ENCODE measurements around the gene IMMP2L.

The IMMP2L gene

DNA sequence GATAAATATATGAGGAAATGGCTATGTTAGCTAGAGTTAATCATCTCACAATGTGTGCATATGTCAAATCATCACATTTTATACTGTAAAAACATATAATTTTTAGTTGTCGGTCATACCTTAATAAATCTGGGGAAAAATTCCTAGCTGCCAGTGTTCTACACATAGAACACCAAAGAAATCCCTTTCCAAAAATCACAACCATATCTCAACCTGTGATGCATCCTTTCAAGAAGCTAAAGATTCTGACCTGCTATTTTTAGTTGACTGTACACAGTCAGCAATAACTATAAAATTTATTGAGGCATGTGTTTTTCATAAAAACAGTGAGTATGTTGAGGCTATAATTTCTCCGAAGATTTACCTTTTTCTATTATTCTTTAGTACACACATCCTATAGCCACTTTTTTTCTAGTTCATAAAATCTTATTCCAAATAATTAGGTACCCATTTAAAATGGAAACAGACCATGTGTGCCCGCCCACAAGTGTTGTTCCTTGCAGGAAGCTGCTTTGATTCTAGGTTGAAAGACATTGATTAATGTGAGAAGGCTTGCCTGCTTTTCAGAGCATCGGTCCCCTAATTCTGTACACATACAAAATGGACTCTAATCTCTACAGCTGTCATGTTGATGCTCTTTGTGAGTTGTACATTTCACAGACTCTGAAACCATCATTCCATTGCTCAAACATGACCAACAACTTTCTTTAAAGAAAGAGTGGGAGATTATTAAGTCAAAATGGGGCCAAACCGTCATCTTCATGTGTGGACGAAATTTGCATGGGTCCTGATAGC is 588.9 kb downstream of the IMMP2L start:
- Histone ChIP-seq H3K4me3 (ENCODE audit: low read depth, low read length) (no peak overlapping the region), H3K27me3 (ENCODE audit: control insufficient read depth, insufficient read depth, low read length) (no peaks in the 10 kb centered on the region), H3K9me3 (ENCODE audit: control insufficient read depth, insufficient read depth, low read length) (no peaks in the 10 kb centered on the region), H3K9ac (ENCODE audit: low read depth, low read length) (no peak overlapping the region), H3K4me1 (ENCODE audit: control insufficient read depth, insufficient read depth, low read length) (no peaks in the 10 kb centered on the region), H3K36me3 (ENCODE audit: control insufficient read depth, insufficient read depth, low read length) (no peaks in the 10 kb centered on the region)

GRCh38 chr7:110964775-110965174 is 597.5 kb downstream of the IMMP2L start:
- no peaks in the 10 kb centered on the region for H3K36me3 ChIP-seq (ENCODE audit: control insufficient read depth, insufficient read depth, low read length)
- H3K4me1 ChIP-seq (ENCODE audit: control insufficient read depth, insufficient read depth, low read length), result no peaks in the 10 kb centered on the region
- H3K4me3 ChIP-seq (ENCODE audit: low read depth, low read length), result no peak overlapping the region
- no peaks in the 10 kb centered on the region for H3K9me3 ChIP-seq (ENCODE audit: control insufficient read depth, insufficient read depth, low read length)
- H3K9ac ChIP-seq (ENCODE audit: low read depth, low read length), result no peak overlapping the region
- H3K27me3 ChIP-seq (ENCODE audit: control insufficient read depth, insufficient read depth, low read length), result no peaks in the 10 kb centered on the region

- Histone ChIP-seq H3K27me3 (ENCODE audit: control insufficient read depth, insufficient read depth, low read length) (no peaks in the 10 kb centered on the region), H3K9me3 (ENCODE audit: control insufficient read depth, insufficient read depth, low read length) (no peaks in the 10 kb centered on the region), H3K4me1 (ENCODE audit: control insufficient read depth, insufficient read depth, low read length) (no peaks in the 10 kb centered on the region), H3K36me3 (ENCODE audit: control insufficient read depth, insufficient read depth, low read length) (no peaks in the 10 kb centered on the region), H3K9ac (ENCODE audit: low read depth, low read length) (no peak overlapping the region), H3K4me3 (ENCODE audit: low read depth, low read length) (no peak overlapping the region)
These were observed 599.5 kb downstream of the IMMP2L start for GRCh38 chr7:110962826-110963225.

DNA sequence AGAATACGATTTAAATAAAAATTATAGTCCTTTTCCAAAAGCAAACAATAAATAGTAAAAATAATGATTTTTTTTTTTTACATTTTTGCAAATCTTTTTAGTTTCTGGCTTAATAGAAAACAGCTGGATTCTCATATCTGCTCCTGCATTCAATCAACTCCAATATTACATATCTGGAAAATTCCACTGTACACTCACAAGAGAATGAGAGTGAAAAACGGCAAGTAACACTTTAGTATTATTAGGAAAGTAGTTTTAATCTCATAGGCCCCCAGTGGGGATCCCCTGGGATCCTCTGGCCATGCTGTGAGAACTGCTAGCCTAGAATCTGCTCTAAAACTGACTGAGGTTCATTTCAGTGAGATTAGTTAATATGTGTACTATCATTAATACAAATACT is 599.9 kb downstream of the IMMP2L start:
- H3K9me3 ChIP-seq (ENCODE audit: control insufficient read depth, insufficient read depth, low read length), result no peaks in the 10 kb centered on the region
- H3K4me1 ChIP-seq (ENCODE audit: control insufficient read depth, insufficient read depth, low read length), result no peaks in the 10 kb centered on the region
- H3K4me3 ChIP-seq (ENCODE audit: low read depth, low read length), result no peak overlapping the region
- no peaks in the 10 kb centered on the region for H3K36me3 ChIP-seq (ENCODE audit: control insufficient read depth, insufficient read depth, low read length)
- H3K9ac ChIP-seq (ENCODE audit: low read depth, low read length), result no peak overlapping the region
- no peaks in the 10 kb centered on the region for H3K27me3 ChIP-seq (ENCODE audit: control insufficient read depth, insufficient read depth, low read length)

DNA sequence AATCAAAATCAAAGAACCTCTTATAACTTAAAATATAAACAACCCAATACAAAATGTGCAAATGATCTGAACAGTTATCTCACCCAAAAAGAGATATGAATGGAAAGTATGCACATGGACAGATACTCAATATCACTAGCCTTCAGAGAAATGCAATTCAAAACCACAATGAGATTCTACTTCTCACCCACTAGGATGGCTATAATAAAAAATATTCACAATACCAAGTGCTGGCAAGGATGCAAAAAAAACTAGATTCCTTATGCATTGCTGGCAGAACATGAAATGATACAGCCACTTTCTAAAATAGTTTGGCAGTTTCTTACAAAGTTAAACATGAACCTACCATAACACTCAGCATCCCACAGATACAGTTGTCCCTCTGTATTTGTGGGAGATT is 601.5 kb downstream of the IMMP2L start:
- Histone ChIP-seq H3K4me3 (ENCODE audit: low read depth, low read length) (no peak overlapping the region), H3K9me3 (ENCODE audit: control insufficient read depth, insufficient read depth, low read length) (no peaks in the 10 kb centered on the region), H3K36me3 (ENCODE audit: control insufficient read depth, insufficient read depth, low read length) (no peaks in the 10 kb centered on the region), H3K9ac (ENCODE audit: low read depth, low read length) (no peak overlapping the region), H3K27me3 (ENCODE audit: control insufficient read depth, insufficient read depth, low read length) (no peaks in the 10 kb centered on the region), H3K4me1 (ENCODE audit: control insufficient read depth, insufficient read depth, low read length) (no peaks in the 10 kb centered on the region)

- Histone ChIP-seq H3K4me1 (ENCODE audit: control insufficient read depth, insufficient read depth, low read length) (peaks cover 13% of the 10 kb centered on the region), H3K4me3 (ENCODE audit: low read depth, low read length) (no peak overlapping the region), H3K9ac (ENCODE audit: low read depth, low read length) (no peak overlapping the region), H3K36me3 (ENCODE audit: control insufficient read depth, insufficient read depth, low read length) (no peaks in the 10 kb centered on the region), H3K9me3 (ENCODE audit: control insufficient read depth, insufficient read depth, low read length) (no peaks in the 10 kb centered on the region), H3K27me3 (ENCODE audit: control insufficient read depth, insufficient read depth, low read length) (no peaks in the 10 kb centered on the region)
These were observed 614.0 kb downstream of the IMMP2L start for GRCh38 chr7:110948280-110948679.

GRCh38 chr7:110947408-110947807 is 614.9 kb downstream of the IMMP2L start:
- H3K36me3 ChIP-seq (ENCODE audit: control insufficient read depth, insufficient read depth, low read length), result no peaks in the 10 kb centered on the region
- H3K27me3 ChIP-seq (ENCODE audit: control insufficient read depth, insufficient read depth, low read length), result no peaks in the 10 kb centered on the region
- H3K9me3 ChIP-seq (ENCODE audit: control insufficient read depth, insufficient read depth, low read length), result no peaks in the 10 kb centered on the region
- peaks cover 13% of the 10 kb centered on the region for H3K4me1 ChIP-seq (ENCODE audit: control insufficient read depth, insufficient read depth, low read length)
- no peak overlapping the region for H3K9ac ChIP-seq (ENCODE audit: low read depth, low read length)
- no peak overlapping the region for H3K4me3 ChIP-seq (ENCODE audit: low read depth, low read length)

DNA sequence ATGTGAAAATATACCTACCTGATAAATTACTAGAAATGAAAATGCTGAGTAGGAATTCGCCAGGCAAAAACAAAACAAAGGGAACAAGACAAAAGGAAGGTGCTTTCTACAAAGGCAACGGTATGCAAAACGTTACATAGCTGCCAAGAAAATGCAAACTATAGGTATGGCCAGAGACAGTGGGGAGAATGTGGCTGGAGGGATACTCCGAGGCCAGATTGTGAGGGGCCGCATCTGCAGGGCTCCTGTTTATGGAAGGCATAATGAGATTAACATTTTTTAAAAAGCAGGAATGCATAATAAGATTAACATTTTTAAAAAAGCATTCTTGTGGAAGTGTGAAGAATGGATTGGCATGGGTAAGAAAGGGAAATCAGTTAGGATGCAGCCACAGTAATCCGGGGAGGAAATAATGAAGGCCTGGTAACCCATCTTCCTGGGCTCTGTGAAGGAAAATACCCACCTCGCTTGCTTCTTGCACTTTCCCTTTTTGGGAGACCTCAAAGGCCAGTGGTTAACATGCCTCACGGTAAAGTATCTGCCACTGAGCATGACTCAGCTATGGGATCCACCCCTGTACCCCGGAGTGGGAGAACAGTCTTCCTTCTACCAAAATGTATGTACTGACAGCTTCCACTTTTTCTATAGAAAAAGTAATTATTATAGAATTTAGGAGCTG is 617.2 kb downstream of the IMMP2L start:
- Histone ChIP-seq H3K9ac (ENCODE audit: low read depth, low read length) (no peak overlapping the region), H3K27me3 (ENCODE audit: control insufficient read depth, insufficient read depth, low read length) (no peaks in the 10 kb centered on the region), H3K36me3 (ENCODE audit: control insufficient read depth, insufficient read depth, low read length) (no peaks in the 10 kb centered on the region), H3K4me1 (ENCODE audit: control insufficient read depth, insufficient read depth, low read length) (peaks cover 13% of the 10 kb centered on the region), H3K4me3 (ENCODE audit: low read depth, low read length) (no peak overlapping the region), H3K9me3 (ENCODE audit: control insufficient read depth, insufficient read depth, low read length) (no peaks in the 10 kb centered on the region)

DNA sequence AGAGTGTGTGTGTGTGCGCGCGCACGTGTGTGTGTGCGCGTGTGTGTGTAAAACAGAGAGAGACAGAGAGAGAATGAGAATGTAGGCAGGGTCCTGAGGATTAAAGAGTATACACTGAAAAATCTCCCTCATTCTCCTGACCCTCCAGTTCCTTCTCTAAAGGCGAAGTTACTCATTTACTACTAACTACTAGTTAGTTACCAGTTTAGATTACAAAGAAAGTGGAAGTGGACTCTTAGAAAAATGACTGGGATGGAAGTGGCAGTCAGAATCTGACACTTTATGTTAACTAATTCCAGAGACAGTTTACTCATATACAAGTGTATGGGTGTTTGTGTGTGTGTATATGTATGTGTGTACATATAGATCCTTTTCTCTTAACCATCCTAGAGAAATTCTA is 617.8 kb downstream of the IMMP2L start:
- Histone ChIP-seq H3K9me3 (ENCODE audit: control insufficient read depth, insufficient read depth, low read length) (no peaks in the 10 kb centered on the region), H3K4me1 (ENCODE audit: control insufficient read depth, insufficient read depth, low read length) (peaks cover 13% of the 10 kb centered on the region), H3K27me3 (ENCODE audit: control insufficient read depth, insufficient read depth, low read length) (no peaks in the 10 kb centered on the region), H3K9ac (ENCODE audit: low read depth, low read length) (no peak overlapping the region), H3K4me3 (ENCODE audit: low read depth, low read length) (no peak overlapping the region), H3K36me3 (ENCODE audit: control insufficient read depth, insufficient read depth, low read length) (no peaks in the 10 kb centered on the region)

DNA sequence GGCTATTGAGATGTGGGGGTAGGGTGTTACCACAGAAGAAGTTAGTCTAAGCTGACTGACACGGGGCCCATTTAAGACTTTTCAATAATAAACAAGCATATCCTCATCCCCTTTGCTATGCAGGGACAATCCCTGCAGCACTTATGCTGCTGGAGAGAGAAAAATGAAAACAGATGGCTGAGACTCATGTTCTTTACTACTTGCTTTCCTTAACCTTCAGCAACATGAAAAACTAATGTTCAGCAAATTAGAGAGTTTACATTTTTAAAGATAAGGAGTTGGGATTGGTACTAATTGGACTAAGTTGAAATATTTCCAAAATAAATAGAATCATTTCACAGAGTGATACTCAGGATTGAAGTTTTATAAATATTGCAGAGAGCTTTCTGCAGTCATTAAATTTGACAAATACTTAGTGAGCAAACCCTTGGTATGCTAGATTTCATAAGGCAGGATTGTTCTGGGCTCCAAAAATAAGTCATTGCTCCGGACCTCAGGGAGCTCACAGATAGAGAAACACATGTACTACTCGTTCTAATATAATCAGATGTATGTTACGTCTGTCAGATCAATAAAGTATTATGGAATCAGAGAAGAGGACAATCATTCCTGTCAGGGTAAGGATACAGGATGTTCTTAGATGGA is 618.5 kb downstream of the IMMP2L start:
- Histone ChIP-seq H3K9me3 (ENCODE audit: control insufficient read depth, insufficient read depth, low read length) (no peaks in the 10 kb centered on the region), H3K9ac (ENCODE audit: low read depth, low read length) (no peak overlapping the region), H3K4me3 (ENCODE audit: low read depth, low read length) (no peak overlapping the region), H3K4me1 (ENCODE audit: control insufficient read depth, insufficient read depth, low read length) (peaks cover 13% of the 10 kb centered on the region), H3K36me3 (ENCODE audit: control insufficient read depth, insufficient read depth, low read length) (no peaks in the 10 kb centered on the region), H3K27me3 (ENCODE audit: control insufficient read depth, insufficient read depth, low read length) (no peaks in the 10 kb centered on the region)

GRCh38 chr7:110941385-110941784 is 620.9 kb downstream of the IMMP2L start:
- Histone ChIP-seq H3K36me3 (ENCODE audit: control insufficient read depth, insufficient read depth, low read length) (no peaks in the 10 kb centered on the region), H3K9ac (ENCODE audit: low read depth, low read length) (no peak overlapping the region), H3K9me3 (ENCODE audit: control insufficient read depth, insufficient read depth, low read length) (no peaks in the 10 kb centered on the region), H3K4me1 (ENCODE audit: control insufficient read depth, insufficient read depth, low read length) (peaks cover 13% of the 10 kb centered on the region), H3K4me3 (ENCODE audit: low read depth, low read length) (no peak overlapping the region), H3K27me3 (ENCODE audit: control insufficient read depth, insufficient read depth, low read length) (no peaks in the 10 kb centered on the region)

DNA sequence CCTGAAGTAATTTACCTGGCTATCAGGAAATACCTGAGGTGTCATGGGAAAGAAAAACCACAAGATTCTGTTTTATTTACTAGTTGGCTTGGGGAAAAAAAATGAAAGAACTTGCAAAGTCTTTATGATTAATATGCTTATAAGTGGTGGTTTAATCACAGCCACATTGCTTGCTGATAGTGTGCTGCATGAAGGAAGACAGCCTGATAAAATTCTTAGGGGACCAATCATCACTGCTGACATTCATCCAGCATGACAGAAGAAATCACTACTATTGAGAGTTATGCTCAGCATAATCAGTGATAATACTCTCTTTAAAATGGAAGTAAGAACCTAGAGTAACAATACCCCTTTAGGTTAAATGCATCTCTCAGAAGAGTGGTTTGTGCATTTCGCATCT is 621.5 kb downstream of the IMMP2L start:
- no peaks in the 10 kb centered on the region for H3K36me3 ChIP-seq (ENCODE audit: control insufficient read depth, insufficient read depth, low read length)
- H3K9ac ChIP-seq (ENCODE audit: low read depth, low read length), result no peak overlapping the region
- no peaks in the 10 kb centered on the region for H3K27me3 ChIP-seq (ENCODE audit: control insufficient read depth, insufficient read depth, low read length)
- no peaks in the 10 kb centered on the region for H3K9me3 ChIP-seq (ENCODE audit: control insufficient read depth, insufficient read depth, low read length)
- no peak overlapping the region for H3K4me3 ChIP-seq (ENCODE audit: low read depth, low read length)
- peaks cover 9% of the 10 kb centered on the region for H3K4me1 ChIP-seq (ENCODE audit: control insufficient read depth, insufficient read depth, low read length)
